HG02885 (cell line): ENCODE data around the gene NQO2.
"Not testable (repeated sequence)": the region's sequence is repeated elsewhere in the genome, so short reads cannot be mapped to it uniquely, and the experiment has no call there.

ENCODE experiments used
- ATAC-seq: cut with Tn5 transposase; IDR thresholded peaks from one replicate; pipeline ENCODE4 v1.9.1; 2021; ENCODE audit warnings: mild to moderate bottlenecking; ENCODE audit not compliant: unreplicated experiment, poor library complexity

The NQO2 gene

DNA sequence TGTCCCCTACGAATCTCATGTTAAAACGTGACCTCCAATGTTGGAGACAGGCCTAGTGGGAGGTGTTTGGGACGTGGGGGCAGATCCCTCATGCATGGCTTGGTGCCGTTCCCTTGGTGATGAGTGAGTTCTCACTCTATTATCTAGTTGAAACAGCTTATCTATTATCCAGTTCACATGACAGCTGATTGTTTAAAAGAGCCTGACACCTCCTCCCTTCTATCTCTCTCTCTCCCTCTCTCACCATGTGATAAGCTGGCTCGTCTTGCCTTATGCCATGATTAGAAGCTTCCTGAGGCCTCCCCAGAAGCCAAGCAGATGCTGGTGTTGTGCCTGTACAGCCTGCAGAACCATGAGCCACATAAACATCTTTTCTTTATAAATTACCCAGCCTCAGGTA is 35.7 kb downstream of the NQO2 start:
- no peak for ATAC-seq

DNA sequence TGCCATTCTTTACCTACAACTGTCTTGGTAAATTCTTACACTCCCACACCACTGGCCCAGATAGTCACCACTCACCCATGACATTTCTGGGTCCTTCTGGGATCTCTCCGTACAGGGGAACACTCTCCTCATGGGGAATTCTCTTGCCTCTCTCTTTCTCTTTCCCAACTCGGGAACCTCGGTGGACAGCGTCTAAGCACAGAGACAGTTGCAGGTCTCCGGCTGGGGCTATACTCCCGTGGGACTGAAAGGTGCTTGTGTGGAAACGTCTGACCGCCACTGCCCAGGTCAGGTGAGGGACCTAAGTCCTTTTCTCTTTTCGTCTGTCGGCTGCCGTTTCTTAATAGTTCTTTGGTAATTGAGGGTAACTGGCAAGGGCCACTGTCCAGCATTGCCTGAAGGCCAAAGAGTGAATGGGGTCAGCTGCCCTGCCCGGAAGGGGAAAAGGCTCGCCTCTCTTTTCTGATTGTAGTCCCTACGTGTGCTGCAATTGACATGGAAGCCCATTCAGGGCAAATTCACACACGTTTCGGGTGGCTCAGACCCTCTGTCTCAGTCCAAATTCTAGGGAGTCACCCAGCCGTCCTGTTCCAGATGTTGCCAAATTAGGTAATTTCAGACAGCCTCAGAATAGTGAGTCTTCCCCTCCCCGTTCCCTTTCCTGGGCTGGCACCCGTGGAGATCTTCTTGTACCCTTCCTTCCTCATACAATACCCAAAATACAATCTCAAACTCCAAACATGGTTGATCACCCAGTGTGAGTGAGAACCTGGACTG is 37.4 kb downstream of the NQO2 start:
- ATAC-seq = no peak

DNA sequence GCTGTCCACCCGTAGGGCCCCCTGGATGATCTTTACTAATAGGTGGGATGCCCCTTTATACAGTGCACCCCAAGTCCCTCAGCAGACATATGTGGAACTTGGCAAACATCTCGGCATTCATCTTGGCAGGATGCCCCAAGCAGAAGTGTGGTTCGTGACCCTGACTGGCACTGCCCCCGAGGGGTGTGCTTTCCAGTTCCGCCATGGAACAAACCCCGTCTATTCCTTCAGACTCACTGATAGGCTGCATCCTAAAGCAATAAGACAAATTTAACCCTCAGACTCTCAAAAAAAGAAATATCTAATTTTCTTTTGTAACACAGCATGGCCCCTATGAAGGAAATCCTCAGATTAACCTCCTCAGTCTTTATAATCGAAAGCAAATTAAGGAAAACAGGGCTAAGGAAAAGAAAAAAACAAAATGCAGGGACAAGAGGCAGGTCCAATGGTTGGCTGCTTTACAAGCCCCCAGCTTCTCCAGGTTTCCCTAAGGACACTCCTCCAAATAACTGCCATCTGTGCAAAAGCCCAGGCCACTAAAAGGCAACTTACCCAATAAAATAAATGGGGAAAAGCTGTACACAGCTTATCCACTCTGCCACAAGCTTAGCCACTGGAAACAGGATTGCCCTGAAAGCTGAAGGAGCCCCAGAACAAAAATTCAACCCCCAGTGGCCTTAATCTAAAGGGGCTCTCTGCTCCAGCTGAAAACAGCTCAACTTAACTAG is 38.1 kb downstream of the NQO2 start:
- ATAC-seq = no peak

DNA sequence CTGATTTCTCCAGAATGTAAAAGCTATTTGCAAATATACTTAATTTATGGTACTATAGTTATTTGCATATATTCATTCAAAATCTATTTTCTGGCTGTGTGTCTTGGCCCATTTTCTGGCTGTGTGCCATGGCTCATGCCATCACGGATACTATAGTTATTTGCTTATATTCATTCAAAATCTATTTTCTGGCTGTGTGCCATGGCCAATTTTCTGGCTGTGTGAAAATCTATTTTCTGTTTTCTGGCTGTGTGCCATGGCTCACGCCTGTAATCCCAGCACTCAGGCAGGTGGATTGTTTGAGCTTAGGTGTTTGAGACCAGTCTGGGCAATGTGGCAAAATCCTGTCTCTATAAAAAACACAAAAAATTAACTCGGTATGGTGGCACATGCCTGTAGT is 39.7 kb downstream of the NQO2 start:
- ATAC-seq = no peak

DNA sequence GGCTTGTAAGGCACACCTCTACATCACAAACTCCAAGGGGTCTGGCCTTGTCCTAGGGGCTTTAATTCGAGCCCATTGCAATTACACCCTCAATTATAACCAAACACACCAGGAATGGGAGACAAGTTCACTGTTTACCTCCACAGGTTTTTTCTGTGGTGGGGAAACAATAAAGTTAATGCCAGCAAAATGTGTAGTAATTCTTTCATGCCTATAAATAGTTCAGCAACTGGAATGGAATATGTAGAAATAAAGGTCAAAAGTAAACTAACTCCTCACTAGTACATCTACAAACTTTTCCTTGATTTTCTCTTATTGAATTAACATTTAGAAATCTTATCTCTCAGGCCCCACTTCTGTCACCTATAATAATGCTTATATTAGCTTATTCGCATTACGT is 41.5 kb downstream of the NQO2 start:
- ATAC-seq = no peak

DNA sequence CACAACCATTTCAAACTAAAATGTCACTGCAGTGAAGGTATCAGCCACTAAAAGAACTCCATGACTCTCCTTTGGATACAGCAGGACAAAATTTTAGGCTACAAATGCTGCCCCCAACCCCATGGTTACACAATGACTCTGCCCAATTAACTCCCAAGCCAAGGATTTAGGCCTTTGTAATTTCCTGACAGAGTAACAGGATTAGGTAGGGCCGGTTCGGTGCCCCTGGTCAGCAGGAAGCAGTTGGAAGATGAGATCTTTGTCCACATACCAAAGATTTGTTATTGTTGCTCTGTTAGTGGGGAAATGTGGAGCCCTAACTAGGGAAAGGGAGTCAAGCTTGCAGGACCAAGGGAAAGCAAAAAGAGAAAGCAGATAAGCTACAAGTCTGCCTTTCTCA is 41.9 kb downstream of the NQO2 start:
- ATAC-seq = no peak

DNA sequence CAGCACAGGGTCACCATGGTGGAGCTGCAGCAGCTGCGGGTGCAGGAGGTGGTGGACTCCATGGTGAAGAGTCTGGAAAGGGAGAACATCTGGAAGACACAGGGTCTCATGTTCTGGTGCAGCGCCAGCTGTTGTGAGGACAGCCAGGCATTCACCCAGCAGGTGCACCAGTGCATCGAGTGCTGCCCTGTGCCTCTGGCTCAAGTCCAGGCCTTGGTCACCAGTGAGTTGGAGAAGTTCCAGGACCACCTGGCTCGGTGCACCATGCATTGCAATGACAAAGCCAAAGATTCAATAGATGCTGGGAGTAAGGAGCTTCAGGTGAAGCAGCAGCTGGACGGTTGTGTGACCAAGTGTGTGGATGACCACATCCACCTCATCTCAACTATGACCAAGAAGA is 45.7 kb downstream of the NQO2 start:
- no peak for ATAC-seq

DNA sequence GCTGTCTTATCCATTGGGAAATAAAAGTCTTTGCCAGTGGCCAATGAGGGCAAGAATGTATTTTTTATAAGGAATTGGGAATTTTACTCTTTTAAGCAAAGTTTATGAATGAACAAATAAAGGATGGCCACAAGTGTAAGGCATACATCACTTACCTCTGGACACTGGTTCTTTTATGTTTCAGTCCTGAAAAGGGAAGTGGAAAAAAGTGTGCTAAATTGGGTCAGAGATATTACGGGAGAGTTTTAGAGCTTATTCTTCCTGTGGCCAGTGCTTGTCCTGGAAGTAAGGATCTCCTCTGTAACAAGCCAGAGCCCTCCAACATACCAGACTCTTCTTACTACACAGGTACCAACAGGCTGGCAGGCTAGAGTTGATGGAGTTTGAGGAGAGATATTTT is 46.1 kb downstream of the NQO2 start:
- no peak for ATAC-seq

DNA sequence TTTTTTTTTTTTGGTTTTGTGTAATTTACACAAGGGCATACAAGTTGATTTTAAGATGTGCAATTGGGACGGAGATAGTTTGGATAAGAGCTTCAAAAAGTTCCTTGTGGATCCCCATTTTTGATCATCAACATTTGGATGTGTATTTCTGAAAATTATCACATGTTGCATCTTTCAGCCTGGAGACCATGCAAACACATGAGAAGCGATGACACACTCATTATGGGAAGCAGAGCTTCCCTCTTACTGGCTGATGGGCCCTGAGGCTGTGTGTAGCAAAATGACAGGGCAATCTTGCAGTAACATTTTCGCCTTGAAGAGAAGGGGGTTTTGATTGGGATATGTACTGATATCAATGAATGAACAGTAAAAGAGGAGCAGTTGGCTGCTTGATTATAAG is 46.6 kb downstream of the NQO2 start:
- ATAC-seq = no peak

DNA sequence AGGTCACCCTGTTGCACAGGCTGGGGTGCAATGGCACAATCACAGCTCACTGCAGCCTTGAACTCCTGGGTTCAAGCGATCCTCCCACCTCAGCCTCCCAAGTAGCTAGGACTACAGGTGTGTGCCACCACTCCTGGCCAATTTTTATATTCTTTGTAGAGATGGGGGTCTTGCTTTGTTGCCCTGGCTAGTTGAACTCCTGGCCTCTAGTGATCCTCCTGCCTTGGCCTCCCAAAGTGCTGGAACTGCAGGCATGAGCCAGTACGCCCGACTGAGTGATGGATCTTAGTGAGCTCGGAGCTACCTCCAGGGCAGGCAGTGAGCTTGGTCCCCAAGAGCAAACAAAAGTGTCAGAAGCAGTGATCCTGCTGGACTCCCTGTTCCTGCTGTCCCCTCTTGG is 48.3 kb downstream of the NQO2 start:
- not testable (repeated sequence) for ATAC-seq

DNA sequence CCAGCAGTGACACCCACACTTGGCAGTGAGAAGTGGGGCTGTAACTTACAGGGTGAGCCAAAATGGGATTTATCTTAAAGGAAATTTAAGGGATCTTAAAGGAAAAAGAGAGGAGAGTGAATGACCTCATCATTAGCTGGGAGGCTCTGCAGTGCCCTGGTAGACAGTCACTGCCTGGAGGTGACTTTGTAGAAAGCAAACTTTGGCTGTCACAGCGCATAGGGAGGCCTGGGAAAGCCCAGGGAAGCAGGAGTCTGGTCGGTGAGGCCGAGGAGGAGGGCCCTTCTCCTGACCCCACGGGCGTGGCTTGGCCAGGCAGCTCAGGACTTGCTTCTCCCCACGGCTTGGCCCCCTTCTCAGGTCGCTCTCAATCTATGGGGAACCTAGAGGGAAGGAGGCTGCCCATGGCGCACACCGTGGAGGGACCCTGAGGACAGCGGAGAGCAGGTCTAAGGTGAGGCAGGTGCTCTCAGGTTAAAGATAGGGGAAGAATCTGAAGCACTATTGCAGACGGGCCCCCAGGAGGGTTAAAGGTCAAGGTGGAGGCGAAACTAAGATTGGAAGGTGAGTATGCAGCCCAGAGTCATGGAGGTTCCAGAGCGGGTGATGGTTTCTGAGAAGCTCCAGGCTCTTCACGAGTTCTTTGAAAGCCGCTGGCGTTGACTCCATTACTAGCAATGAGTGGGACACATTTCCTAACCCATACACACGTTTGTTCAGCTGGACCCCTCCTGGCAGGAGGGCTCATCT is 53.0 kb downstream of the NQO2 start:
- no peak for ATAC-seq

DNA sequence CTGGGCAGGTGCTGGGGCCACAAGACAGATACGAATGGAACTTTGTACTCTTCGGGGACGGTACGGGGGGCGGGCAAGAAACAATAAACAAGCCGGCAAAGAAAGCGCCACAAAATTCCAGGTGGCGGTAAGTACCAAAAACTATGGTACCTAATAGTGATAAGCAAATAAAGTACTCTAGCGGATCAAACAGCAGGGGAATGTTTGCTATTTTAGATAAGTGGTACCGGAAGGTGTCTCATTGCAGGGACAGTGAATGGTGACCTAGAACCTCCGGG is 53.5 kb downstream of the NQO2 start:
- ATAC-seq = no peak

DNA sequence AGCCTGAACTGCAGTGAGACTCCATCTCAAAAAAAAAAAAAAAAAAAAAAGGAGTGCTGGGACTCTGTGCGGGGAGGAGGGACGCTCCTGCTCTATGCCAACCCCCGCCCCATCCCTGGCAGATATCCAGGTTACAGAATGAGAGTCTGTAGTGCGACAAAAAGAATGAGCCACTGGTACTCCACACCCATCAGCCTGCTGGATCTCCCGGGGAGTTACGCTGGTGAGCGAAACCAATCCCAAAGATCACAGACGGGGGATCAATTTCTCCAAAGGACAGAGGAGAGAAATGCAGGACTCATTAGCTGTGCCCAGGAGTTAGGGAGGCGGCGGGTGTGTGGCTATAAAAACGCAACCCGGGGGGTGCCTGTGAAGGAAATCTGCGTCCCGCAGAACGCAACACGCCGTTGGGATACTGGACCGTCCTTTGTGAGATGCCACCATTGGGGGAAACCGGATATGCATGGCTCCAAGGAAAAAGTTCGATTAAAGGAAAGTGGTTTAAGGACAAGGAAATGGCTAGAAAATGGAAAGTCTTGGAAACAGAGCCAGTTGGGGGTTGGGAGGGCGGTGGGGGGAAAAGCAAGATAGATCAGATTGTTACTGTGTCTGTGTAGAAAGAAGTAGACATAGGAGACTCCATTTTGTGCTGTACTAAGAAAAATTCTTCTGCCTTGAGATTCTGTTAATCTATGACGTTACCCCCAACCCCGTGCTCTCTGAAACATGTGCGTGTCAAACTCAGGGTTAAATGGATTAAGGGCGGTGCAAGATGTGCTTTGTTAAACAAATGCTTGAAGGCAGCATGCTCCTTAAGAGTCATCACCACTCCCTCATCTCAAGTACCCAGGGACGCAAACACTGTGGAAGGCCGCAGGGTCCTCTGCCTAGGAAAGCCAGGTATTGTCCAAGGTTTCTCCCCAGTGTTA is 54.8 kb downstream of the NQO2 start:
- not testable (repeated sequence) for ATAC-seq

DNA sequence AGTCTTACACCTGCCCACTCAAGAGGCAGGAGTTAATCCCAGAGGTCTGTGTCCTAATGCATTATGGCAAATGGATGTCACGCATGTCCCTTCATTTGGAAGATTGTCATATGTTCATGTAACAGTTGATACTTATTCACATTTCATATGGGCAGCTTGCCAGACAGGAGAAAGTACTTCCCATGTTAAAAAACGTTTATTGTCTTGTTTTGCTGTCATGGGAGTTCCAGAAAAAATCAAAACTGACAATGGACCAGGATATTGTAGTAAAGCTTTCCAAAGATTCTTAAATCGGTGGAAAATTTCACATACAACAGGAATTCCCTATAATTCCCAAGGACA is 55.4 kb downstream of the NQO2 start:
- ATAC-seq = not testable (repeated sequence)

DNA sequence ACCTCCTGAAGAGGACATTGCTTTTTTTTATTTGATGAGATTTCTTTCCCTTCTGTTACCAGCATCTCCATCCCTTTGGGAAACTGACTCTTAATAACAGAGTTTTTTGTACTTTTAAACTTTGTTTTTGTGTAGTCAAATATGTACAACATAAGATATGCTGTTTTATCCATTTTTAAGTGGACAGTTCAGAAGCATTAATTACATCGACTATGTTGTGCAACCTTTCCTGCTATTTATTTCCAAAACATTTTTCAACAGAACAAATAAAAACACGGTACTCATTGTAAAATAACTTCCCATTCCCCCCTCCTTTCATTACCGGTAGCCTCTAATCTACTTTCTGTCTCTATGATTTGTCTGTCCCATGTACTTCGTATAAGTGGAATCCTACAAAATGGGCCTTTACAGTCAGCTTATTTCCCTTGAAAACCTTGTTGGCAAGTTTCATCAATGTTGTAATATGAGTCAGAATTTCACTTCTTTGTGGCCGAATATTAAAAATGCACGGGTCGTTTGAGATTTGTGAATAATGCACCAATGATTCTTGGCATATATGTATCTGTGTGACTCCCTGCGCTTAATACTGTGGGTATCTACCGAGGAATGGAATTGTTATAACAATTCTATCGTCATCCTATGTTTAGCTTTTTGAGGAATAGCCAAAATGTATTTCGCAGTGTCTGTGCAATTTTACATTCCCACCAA is 57.5 kb downstream of the NQO2 start:
- no peak for ATAC-seq

DNA sequence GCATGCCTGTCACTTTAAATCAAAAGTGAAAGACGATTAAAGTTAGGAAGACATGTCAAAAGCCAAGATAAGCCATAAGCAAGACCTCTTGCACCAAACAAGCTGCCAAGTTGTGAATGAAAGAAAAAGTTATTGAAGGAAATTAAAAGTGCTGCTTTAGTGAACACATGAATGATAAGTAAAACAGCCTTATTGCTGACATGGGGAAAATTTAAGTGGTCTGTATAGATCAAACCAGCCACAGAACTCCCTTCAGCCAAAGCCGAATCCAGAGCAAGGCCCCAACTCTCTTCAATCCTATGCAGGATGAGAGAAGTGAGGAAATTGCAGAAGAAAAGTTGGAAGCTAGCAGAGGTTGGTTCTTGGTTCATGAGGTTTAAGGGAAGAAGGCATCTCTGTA is 59.3 kb downstream of the NQO2 start:
- no peak for ATAC-seq

DNA sequence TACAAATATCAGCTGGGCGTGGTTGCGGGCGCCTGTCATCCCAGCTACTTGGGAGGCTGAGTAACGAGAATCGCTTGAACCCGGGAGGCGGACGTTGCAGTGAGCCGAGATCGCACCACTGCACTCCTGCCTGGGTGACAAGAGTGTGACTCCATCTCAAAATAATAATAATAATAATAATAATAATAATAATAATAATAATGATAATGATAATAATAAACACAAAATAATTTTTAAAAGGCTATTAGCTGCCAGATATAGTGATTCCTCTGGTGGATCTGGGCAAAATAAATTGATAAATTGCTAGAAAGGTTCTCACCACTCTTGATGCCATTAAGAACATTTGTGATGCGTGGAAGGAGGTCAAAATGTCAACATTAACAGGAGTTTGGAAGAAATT is 60.4 kb downstream of the NQO2 start:
- ATAC-seq = not testable (repeated sequence)

DNA sequence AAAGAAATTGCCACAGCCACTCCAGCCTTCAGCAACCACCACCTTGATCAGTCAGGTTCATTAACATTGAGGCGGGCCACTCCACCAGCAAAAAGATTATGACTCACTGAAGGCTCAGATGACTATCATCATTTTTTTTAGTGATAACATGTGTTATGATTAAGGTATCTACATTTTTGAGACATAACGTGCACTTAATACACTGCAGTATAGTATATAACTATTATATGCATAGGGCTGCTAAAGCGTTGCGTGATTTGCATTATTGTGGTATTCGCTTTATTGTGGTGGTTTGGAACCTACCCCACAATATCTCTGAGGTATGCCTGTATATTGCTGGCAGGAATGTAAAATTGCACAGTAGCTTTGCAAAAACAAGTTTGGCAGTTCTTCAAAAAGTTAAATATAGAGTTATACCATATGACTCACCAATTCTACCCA is 61.8 kb downstream of the NQO2 start:
- ATAC-seq = no peak

DNA sequence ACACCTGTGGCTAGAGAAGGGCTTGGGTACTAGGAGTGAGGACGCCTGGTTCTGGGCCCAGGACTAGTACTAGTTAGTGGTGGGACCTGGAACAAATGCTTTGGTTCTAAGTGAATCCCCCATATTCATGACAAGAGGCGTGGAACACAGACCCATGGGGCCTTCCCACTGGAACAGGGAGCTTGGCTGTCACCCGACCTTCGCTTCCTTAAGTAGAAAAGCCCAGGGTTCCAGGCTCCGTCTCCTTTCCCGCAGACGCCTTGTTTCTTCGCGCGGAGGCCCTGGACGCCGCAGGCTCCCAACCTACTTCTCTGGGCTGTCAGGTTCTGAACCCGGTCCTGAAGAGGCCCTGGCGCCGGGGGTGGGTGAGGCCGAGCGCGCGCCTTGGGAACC is 63.6 kb downstream of the NQO2 start:
- not testable (repeated sequence) for ATAC-seq
